Upper lobe of left lung (tissue), 4 donors: ENCODE data around the gene CACNA2D4.

ENCODE experiments used
- POLR2A ChIP-seq, 4 donors: fragments of 450-650 bp; IDR thresholded peaks; one replicate each; pipeline ENCODE4 v1.5.1; 2016 to 2017; ENCODE audit warnings: antibody characterized with exemption in 4 of 4, mild to moderate bottlenecking in 2 of 4
- TF ChIP-seq, protein P1 (sequence below), 6 experiments: fragments of 450-650 bp in 4 of 6; fragments of 200-600 bp in 2 of 6; sonication (generic) in 2 of 6; IDR thresholded peaks; one replicate each; pipeline ENCODE4 v1.5.1; 2016 to 2019; ENCODE audit warnings: antibody characterized with exemption in 6 of 6

DNA sequence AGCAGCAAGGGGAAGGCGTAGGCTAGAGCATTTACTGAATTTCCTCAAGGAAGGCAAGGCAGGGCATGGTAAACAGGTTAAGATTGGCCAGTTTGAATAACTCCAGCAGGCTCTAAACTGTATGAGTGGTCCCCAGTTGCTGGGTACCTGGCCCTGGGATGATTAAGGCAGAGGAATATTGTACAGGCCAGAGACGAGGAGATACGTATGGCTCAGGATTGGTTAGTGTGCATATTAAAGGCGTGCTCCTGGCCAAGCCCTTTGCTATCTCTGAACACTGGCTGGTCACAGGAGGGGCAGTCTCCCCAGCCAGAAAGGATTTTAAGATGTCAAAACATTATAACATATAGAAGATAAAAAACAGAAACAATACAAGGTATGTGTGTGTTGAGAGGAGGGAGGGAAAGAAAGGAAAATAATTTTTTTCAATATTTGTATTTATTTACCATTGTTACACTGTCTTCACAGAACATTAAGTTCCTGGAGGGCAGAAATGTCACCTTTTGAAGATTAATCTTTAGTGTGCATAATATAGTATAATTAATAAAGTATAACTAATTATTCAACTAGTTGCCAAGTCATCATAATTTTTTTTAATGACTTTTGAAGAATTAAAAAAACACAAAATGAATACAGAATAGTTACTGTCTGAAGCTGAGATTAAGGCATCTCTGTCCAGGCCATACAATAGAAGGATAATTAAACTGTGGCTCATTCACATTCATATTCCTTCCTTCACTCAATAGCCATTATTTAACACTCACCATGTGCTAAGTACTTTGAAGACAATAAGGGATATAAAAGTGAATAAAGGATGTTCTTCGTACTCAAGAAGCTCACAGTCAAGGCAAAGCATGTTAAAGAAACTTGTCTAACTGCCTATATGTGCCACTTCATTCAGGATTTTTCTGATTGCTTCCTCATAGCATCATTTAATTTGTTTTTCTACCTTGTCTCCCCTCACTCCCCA lies 43.9 kb upstream of the CACNA2D4 start:
- TF ChIP-seq, protein P1, sequence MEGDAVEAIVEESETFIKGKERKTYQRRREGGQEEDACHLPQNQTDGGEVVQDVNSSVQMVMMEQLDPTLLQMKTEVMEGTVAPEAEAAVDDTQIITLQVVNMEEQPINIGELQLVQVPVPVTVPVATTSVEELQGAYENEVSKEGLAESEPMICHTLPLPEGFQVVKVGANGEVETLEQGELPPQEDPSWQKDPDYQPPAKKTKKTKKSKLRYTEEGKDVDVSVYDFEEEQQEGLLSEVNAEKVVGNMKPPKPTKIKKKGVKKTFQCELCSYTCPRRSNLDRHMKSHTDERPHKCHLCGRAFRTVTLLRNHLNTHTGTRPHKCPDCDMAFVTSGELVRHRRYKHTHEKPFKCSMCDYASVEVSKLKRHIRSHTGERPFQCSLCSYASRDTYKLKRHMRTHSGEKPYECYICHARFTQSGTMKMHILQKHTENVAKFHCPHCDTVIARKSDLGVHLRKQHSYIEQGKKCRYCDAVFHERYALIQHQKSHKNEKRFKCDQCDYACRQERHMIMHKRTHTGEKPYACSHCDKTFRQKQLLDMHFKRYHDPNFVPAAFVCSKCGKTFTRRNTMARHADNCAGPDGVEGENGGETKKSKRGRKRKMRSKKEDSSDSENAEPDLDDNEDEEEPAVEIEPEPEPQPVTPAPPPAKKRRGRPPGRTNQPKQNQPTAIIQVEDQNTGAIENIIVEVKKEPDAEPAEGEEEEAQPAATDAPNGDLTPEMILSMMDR (IDR thresholded peaks at IDR 0.05): no peak
- no peak for TF ChIP-seq POLR2A (IDR thresholded peaks at IDR 0.05)
